HL-60 (cell line): Measurements from ENCODE around the gene KCNH2.

Source experiments
- DNase-seq, 2 experiments: peaks; one replicate each; pipeline ENCODE4 v3.0.0-alpha.2; 2010 to 2020; ENCODE audit warnings: low read depth in 1 of 2, low spot score in 1 of 2
- H3K27ac ChIP-seq: fragments of 250-450 bp; sonication (Bioruptor Pico); replicated peaks from 2 replicates; pipeline ENCODE4 v1.5.1; 2020; ENCODE audit warnings: mild to moderate bottlenecking, moderate library complexity
- H3K27me3 ChIP-seq: fragments of 250-450 bp; sonication (Bioruptor Pico); 2 replicates; pipeline ENCODE4 v1.5.1; 2021; ENCODE audit warnings: mild to moderate bottlenecking, moderate library complexity; ENCODE audit not compliant: insufficient read depth, poor library complexity, severe bottlenecking
- H3K4me3 ChIP-seq: replicated peaks from 2 replicates; pipeline ENCODE4 v1.5.1; 2011; ENCODE audit warnings: mild to moderate bottlenecking, control low read depth, low read length; ENCODE audit not compliant: insufficient read depth
- GABPA ChIP-seq: IDR thresholded peaks from 2 replicates; pipeline ENCODE4 v1.6.1; 2012; ENCODE audit warnings: low read depth
- POLR2AphosphoS5 ChIP-seq: IDR thresholded peaks from 2 replicates; pipeline ENCODE4 v1.6.1; 2012; ENCODE audit warnings: low read depth
- SPI1 ChIP-seq: IDR thresholded peaks from 2 replicates; pipeline ENCODE4 v1.6.1; 2012; ENCODE audit warnings: low read depth, mild to moderate bottlenecking, borderline replicate concordance
- TF ChIP-seq, protein P1 (sequence below): IDR thresholded peaks from 2 replicates; pipeline ENCODE4 v1.6.1; 2012; ENCODE audit warnings: low read depth; ENCODE audit not compliant: insufficient replicate concordance
- TF ChIP-seq, protein P2 (sequence below): IDR thresholded peaks from one replicate; pipeline ENCODE4 v1.5.1; 2011; ENCODE audit warnings: low read length, control low read depth, inconsistent platforms; ENCODE audit not compliant: insufficient read depth

The KCNH2 gene

DNA sequence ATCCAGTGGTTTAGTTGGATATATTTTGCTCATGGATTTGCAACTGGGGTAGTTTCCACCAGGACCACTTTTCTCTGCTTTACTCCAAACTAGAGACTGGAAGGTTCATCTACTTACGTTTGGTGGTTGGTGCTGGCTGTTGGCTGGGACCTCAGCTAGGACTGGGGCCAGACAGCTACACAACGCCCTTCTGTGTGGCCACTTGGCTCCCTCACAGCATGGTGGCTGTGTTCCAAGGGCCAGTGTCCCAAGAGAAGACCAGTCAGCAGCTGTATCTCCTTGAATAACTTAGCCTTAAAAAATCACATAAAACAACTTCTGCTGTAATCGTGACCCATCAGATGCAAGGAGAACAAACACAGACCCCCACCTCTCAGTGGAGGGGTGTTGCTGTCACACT, 4.2 kb upstream of the KCNH2 start:
- peaks cover 41% of the 10 kb centered on the region for H3K27me3 ChIP-seq
- TF ChIP-seq, protein P1, sequence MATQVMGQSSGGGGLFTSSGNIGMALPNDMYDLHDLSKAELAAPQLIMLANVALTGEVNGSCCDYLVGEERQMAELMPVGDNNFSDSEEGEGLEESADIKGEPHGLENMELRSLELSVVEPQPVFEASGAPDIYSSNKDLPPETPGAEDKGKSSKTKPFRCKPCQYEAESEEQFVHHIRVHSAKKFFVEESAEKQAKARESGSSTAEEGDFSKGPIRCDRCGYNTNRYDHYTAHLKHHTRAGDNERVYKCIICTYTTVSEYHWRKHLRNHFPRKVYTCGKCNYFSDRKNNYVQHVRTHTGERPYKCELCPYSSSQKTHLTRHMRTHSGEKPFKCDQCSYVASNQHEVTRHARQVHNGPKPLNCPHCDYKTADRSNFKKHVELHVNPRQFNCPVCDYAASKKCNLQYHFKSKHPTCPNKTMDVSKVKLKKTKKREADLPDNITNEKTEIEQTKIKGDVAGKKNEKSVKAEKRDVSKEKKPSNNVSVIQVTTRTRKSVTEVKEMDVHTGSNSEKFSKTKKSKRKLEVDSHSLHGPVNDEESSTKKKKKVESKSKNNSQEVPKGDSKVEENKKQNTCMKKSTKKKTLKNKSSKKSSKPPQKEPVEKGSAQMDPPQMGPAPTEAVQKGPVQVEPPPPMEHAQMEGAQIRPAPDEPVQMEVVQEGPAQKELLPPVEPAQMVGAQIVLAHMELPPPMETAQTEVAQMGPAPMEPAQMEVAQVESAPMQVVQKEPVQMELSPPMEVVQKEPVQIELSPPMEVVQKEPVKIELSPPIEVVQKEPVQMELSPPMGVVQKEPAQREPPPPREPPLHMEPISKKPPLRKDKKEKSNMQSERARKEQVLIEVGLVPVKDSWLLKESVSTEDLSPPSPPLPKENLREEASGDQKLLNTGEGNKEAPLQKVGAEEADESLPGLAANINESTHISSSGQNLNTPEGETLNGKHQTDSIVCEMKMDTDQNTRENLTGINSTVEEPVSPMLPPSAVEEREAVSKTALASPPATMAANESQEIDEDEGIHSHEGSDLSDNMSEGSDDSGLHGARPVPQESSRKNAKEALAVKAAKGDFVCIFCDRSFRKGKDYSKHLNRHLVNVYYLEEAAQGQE, result no peak
- no peak for TF ChIP-seq GABPA
- TF ChIP-seq, protein P2, sequence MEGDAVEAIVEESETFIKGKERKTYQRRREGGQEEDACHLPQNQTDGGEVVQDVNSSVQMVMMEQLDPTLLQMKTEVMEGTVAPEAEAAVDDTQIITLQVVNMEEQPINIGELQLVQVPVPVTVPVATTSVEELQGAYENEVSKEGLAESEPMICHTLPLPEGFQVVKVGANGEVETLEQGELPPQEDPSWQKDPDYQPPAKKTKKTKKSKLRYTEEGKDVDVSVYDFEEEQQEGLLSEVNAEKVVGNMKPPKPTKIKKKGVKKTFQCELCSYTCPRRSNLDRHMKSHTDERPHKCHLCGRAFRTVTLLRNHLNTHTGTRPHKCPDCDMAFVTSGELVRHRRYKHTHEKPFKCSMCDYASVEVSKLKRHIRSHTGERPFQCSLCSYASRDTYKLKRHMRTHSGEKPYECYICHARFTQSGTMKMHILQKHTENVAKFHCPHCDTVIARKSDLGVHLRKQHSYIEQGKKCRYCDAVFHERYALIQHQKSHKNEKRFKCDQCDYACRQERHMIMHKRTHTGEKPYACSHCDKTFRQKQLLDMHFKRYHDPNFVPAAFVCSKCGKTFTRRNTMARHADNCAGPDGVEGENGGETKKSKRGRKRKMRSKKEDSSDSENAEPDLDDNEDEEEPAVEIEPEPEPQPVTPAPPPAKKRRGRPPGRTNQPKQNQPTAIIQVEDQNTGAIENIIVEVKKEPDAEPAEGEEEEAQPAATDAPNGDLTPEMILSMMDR, result no peak
- TF ChIP-seq POLR2AphosphoS5, result no peak
- no peak for TF ChIP-seq SPI1
- no peak overlapping the region for H3K27ac ChIP-seq
- H3K4me3 ChIP-seq, result no peak overlapping the region
- no peak for DNase-seq

DNA sequence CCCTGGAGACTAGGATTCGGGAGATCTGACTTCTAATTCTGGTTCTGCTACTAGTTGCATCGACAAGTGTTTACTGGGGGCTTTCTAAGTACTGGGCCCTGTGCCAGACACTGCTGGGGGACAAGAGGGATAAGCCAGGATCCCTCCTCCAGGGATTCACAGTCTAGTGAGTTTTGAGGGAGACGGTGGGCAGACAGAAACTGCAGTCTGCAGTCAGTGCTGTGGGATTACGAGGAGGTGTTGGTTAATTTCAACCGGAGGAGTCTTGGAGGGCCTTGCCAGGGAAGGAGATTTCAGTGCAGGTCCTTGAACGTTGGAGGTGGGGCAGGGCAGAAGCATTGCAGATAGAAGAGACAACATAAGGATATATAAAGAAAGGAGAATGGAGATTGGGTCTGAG, 3.5 kb upstream of the KCNH2 start:
- no peak for TF ChIP-seq SPI1
- no peak for TF ChIP-seq GABPA
- TF ChIP-seq, protein P2, result no peak
- TF ChIP-seq, protein P1, result no peak
- DNase-seq, result no peak
- Histone ChIP-seq H3K4me3 (no peak overlapping the region), H3K27me3 (peaks cover 47% of the 10 kb centered on the region), H3K27ac (no peak overlapping the region)

DNA sequence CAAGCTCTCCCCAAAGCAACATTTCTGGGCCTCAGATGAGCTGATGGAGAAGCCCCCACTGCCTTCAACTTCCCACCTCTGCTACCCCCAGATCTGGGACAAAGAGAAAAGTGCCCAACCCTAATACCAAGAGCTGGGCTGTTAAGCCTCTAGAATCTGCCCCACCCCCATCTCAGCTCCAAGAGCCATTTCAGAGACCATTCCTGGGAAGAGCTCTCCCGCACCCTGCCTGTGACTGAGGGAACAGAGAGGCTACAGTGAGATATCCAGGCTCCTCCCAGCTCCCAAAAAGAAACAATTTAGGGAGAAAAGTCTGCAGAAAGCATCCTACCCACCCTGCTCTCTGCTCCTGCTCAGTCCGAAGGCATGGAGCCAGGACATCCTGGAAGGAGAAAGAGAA, 2.5 kb upstream of the KCNH2 start:
- no peak overlapping the region for H3K27ac ChIP-seq
- peaks cover 55% of the 10 kb centered on the region for H3K27me3 ChIP-seq
- DNase-seq, result no peak

More for the DNA sequence above, 2.5 kb upstream of the KCNH2 start:
- TF ChIP-seq SPI1 (no peak), POLR2AphosphoS5 (no peak), GABPA (no peak)
- TF ChIP-seq, protein P2, result no peak
- no peak overlapping the region for H3K4me3 ChIP-seq
